K562 (cell line): ENCODE measurements around the gene VGF. TPM values are rescaled to one million over a fixed set of nuclear protein-coding genes. Genes with fewer than 3 reads are reported as not detected.
A peak's percentile ranks its signal among the peaks of the same experiment; 100 is the strongest.

Experiments
- BCLAF1 ChIP-seq, 2 experiments: fragments of 450-650 bp in 1 of 2; IDR thresholded peaks; 2 replicates each; pipeline ENCODE4 v1.6.1; 2011 to 2017; ENCODE audit warnings: low read depth in 2 of 2, antibody characterized with exemption in 1 of 2, borderline replicate concordance in 1 of 2, low read length in 1 of 2, mild to moderate bottlenecking in 1 of 2, mixed read lengths in 1 of 2; ENCODE audit not compliant: control insufficient read depth in 1 of 2
- ELF1 ChIP-seq: fragments of 200-800 bp; sonication (Bioruptor generic); IDR thresholded peaks from 2 replicates; pipeline ENCODE4 v1.6.1; 2016; ENCODE audit warnings: missing genetic modification characterization, missing compliant biosample characterization
- EP400 ChIP-seq: fragments of 450-650 bp; IDR thresholded peaks from 2 replicates; pipeline ENCODE4 v1.6.1; 2017; ENCODE audit warnings: antibody characterized with exemption, mild to moderate bottlenecking, moderate library complexity
- HMG20B ChIP-seq: fragments of 250-450 bp; sonication (Bioruptor Pico); IDR thresholded peaks from 2 replicates; pipeline ENCODE4 v1.5.0; 2021; ENCODE audit warnings: mild to moderate bottlenecking
- MCM2 ChIP-seq: fragments of 450-650 bp; IDR thresholded peaks from 2 replicates; pipeline ENCODE4 v1.6.1; 2017; ENCODE audit warnings: low read depth, mild to moderate bottlenecking
- MYC ChIP-seq, 2 experiments: fragments of 250-450 bp in 1 of 2; sonication (Bioruptor Pico) in 1 of 2; IDR thresholded peaks; 2 replicates each; pipeline versions ENCODE4 v1.5.1 to v1.6.1; 2012 to 2021; ENCODE audit warnings: low read depth in 2 of 2, borderline replicate concordance in 1 of 2, improper control_type of control experiment in 1 of 2, low read length in 1 of 2, mild to moderate bottlenecking in 1 of 2, moderate library complexity in 1 of 2
- PHF8 ChIP-seq: fragments of 200-600 bp; sonication (generic); IDR thresholded peaks from 2 replicates; pipeline ENCODE4 v1.6.1; 2012; ENCODE audit warnings: mixed run types, mild to moderate bottlenecking, inconsistent platforms, low read length, moderate library complexity, borderline replicate concordance
- SMARCA5 ChIP-seq: fragments of 450-650 bp; IDR thresholded peaks from 2 replicates; pipeline ENCODE4 v1.6.1; 2016
- SRSF7 ChIP-seq: fragments of 200-400 bp; formaldehyde crosslinking; optimal IDR thresholded peaks from 2 replicates; pipeline ENCODE3; 2017; ENCODE audit warnings: mild to moderate bottlenecking, low read depth, low read length
- TFE3 ChIP-seq: fragments of 450-650 bp; formaldehyde crosslinking; IDR thresholded peaks from 2 replicates; pipeline ENCODE4 v1.4.0; 2020; ENCODE audit warnings: mild to moderate bottlenecking, mixed read lengths
- TSC22D4 ChIP-seq: fragments of 450-650 bp; IDR thresholded peaks from 2 replicates; pipeline ENCODE4 v1.6.1; 2016; ENCODE audit warnings: missing genetic modification characterization, missing biosample characterization, control low read depth
- ZNF175 ChIP-seq: fragments of 200-800 bp; sonication (Bioruptor generic); IDR thresholded peaks from 2 replicates; pipeline ENCODE4 v1.6.1; 2016; ENCODE audit warnings: low read depth, mild to moderate bottlenecking, missing genetic modification characterization, missing compliant biosample characterization
- ZNF311 ChIP-seq: fragments of 250-450 bp; sonication (Bioruptor Pico); IDR thresholded peaks from 2 replicates; pipeline ENCODE4 v1.4.0; 2020; ENCODE audit warnings: mild to moderate bottlenecking, moderate library complexity
- ZNF512 ChIP-seq: IDR thresholded peaks from 2 replicates; pipeline ENCODE4 v1.6.1; 2016; ENCODE audit warnings: missing genetic modification characterization, missing compliant biosample characterization
- ZNF639 ChIP-seq, 2 experiments: fragments of 200-800 bp in 1 of 2; sonication (Bioruptor generic) in 1 of 2; sonication (generic) in 1 of 2; formaldehyde crosslinking in 1 of 2; IDR thresholded peaks in 1 of 2; conservative IDR thresholded peaks in 1 of 2; 2 replicates each; pipeline versions ENCODE4 v1.5.0 to v1.6.1; 2016 to 2020; ENCODE audit warnings: missing compliant biosample characterization in 1 of 2, missing genetic modification characterization in 1 of 2, missing genetic modification reagents in 1 of 2
- ZNF766 ChIP-seq: fragments of 200-800 bp; sonication (Bioruptor generic); conservative IDR thresholded peaks from 2 replicates; pipeline ENCODE4 v1.6.1; 2016; ENCODE audit warnings: missing genetic modification characterization, missing compliant biosample characterization
- polyA plus RNA-seq, 8 experiments: library from polyadenylated mRNA; depleted of rRNA in 4 of 8; stranded (reverse) in 5 of 8; unstranded in 3 of 8; fragments of >200 nt; fragmentation: Nextera tagmentation in 2 of 8; fragmentation: Illumina TruSeq in 1 of 8; extraction: Ambion mirVana in 2 of 8; extraction: Trizol in 1 of 8; gene quantifications; 2 replicates each; pipeline versions ENCODE4 v1.2.1 to v1.2.3, GENCODE V29; 2011 to 2014; ENCODE audit warnings: inconsistent platforms in 1 of 8, missing spikeins in 1 of 8
- total RNA-seq, 7 experiments: library from RNA; depleted of rRNA in 6 of 7; stranded (reverse); fragments of >200 nt in 6 of 7; fragmentation: Illumina TruSeq in 2 of 7; extraction: Trizol in 2 of 7; gene quantifications; 2 replicates each; pipeline versions ENCODE4 v1.2.1 to v1.2.3, GENCODE V29; 2011 to 2021; ENCODE audit warnings: low replicate concordance in 1 of 7

The VGF gene
- total and polyA plus RNA-seq, 9 of the 15 experiments (the other 6 are each of a cell fraction or from before 2014, with no cell fraction given): 0.03 to 5.7 (median 0.34) TPM

- TF ChIP-seq BCLAF1 (IDR thresholded peaks at IDR 0.05; ENCODE audit: borderline replicate concordance in 1 of 2, control insufficient read depth in 1 of 2, low read depth in 2 of 2, low read length in 1 of 2): no peak
- TF ChIP-seq ZNF766 (CRISPR knock-in tag): peak; percentile 19; the same call in 1 of the 2 replicates
- TF ChIP-seq SRSF7: no peak
- peak; percentile 76; the same call in 1 of the 2 replicates for TF ChIP-seq ZNF175
- peak; percentile 55 for TF ChIP-seq MYC (IDR thresholded peaks at IDR 0.05; ENCODE audit: low read depth, low read length)
- peak; percentile 67; the same call in 1 of the 2 replicates for TF ChIP-seq MYC (CRISPR knock-in tag; IDR thresholded peaks at IDR 0.05; ENCODE audit: borderline replicate concordance, low read depth)
- TF ChIP-seq MCM2: no peak
- TF ChIP-seq SMARCA5: peak; percentile 33; the same call in 1 of the 2 replicates
- TF ChIP-seq ELF1 (tag): peak; percentile 74
- peak in 1 of 2 experiments; percentile 52; a peak in 1 of 4 replicates for TF ChIP-seq ZNF639 (CRISPR knock-in tag; conservative IDR thresholded peaks at IDR 0.05 in 1 of 2, IDR thresholded peaks at IDR 0.05 in 1 of 2)
- no peak for TF ChIP-seq PHF8
- no peak for TF ChIP-seq TFE3
- no peak for TF ChIP-seq ZNF311 (CRISPR knock-in tag)
- 0 out of 2 replicates have a peak, but pooled peaks have one; percentile 30 for TF ChIP-seq TSC22D4 (tag)
- TF ChIP-seq EP400: peak; percentile 44; the same call in 1 of the 2 replicates
- no peak for TF ChIP-seq HMG20B (CRISPR knock-in tag)
- TF ChIP-seq ZNF512 (tag): peak; percentile 89
These were observed 43.1 kb downstream of the VGF start (continued) for GRCh38 chr7:101121991-101122932.
